HG02623 (cell line): Measurements from ENCODE around the gene CRIP2.

Experiments
- ATAC-seq: cut with Tn5 transposase; IDR thresholded peaks from one replicate; pipeline ENCODE4 v1.9.1; 2021; ENCODE audit warnings: moderate library complexity; ENCODE audit not compliant: unreplicated experiment

CRIP2 gene

GRCh38 chr14:105442834-105443233 is 31.8 kb upstream of the CRIP2 start:
- ATAC-seq, result no peak

GRCh38 chr14:105444859-105445258 is 29.8 kb upstream of the CRIP2 start:
- ATAC-seq, result no peak

GRCh38 chr14:105445290-105445689 is 29.3 kb upstream of the CRIP2 start:
- ATAC-seq, result no peak

- ATAC-seq, result no peak
These were observed 28.4 kb upstream of the CRIP2 start for GRCh38 chr14:105445901-105446845.

GRCh38 chr14:105446971-105447370 is 27.6 kb upstream of the CRIP2 start:
- no peak for ATAC-seq

- no peak for ATAC-seq
These were observed 26.7 kb upstream of the CRIP2 start for GRCh38 chr14:105447651-105448640.

- ATAC-seq, result no peak
These were observed 25.9 kb upstream of the CRIP2 start for GRCh38 chr14:105448706-105449111.

- no peak for ATAC-seq
These were observed 25.1 kb upstream of the CRIP2 start for GRCh38 chr14:105449276-105450122.

GRCh38 chr14:105450123-105450505 is 24.5 kb upstream of the CRIP2 start:
- no peak for ATAC-seq

GRCh38 chr14:105450864-105451720 is 23.5 kb upstream of the CRIP2 start:
- ATAC-seq, result no peak

GRCh38 chr14:105452963-105453362 is 21.7 kb upstream of the CRIP2 start:
- no peak for ATAC-seq

GRCh38 chr14:105453847-105454246 is 20.8 kb upstream of the CRIP2 start:
- ATAC-seq, result no peak

GRCh38 chr14:105455086-105455640 is 19.5 kb upstream of the CRIP2 start:
- no peak for ATAC-seq

GRCh38 chr14:105455766-105456660 is 18.6 kb upstream of the CRIP2 start:
- ATAC-seq, result no peak

- no peak for ATAC-seq
These were observed 17.6 kb upstream of the CRIP2 start for GRCh38 chr14:105456736-105457617.

GRCh38 chr14:105458010-105458409 is 16.6 kb upstream of the CRIP2 start:
- no peak for ATAC-seq

- no peak for ATAC-seq
These were observed 16.1 kb upstream of the CRIP2 start for GRCh38 chr14:105458571-105458970.
